Subcutaneous abdominal adipose tissue (tissue), 5 donors: ENCODE measurements around the gene HHIPL1.

Experiments used
- H3K27ac ChIP-seq: one replicate; pipeline ENCODE4 v1.7.0; 2013; ENCODE audit warnings: low read depth, mild to moderate bottlenecking, inconsistent platforms, low read length, moderate library complexity
- H3K27me3 ChIP-seq, 5 donors: one replicate each; pipeline ENCODE4 v1.7.0; 2013; ENCODE audit warnings: low read length in 5 of 5, inconsistent platforms in 1 of 5; ENCODE audit not compliant: control insufficient read depth in 5 of 5, insufficient read depth in 4 of 5
- H3K36me3 ChIP-seq, 5 donors: one replicate each; pipeline ENCODE4 v1.7.0; 2013; ENCODE audit warnings: low read length in 5 of 5; ENCODE audit not compliant: control insufficient read depth in 5 of 5, insufficient read depth in 5 of 5
- H3K4me1 ChIP-seq, 5 donors: one replicate each; pipeline ENCODE4 v1.7.0; 2013; ENCODE audit warnings: low read length in 5 of 5, mild to moderate bottlenecking in 3 of 5, moderate library complexity in 1 of 5; ENCODE audit not compliant: control insufficient read depth in 5 of 5, insufficient read depth in 5 of 5
- H3K4me3 ChIP-seq, 5 donors: one replicate each; pipeline ENCODE4 v1.7.0; 2013; ENCODE audit warnings: low read length in 5 of 5, low read depth in 1 of 5
- H3K9ac ChIP-seq, 5 donors: one replicate each; pipeline ENCODE4 v1.7.0; 2013; ENCODE audit warnings: low read length in 5 of 5, mild to moderate bottlenecking in 4 of 5, moderate library complexity in 3 of 5
- H3K9me3 ChIP-seq, 5 donors: one replicate each; pipeline ENCODE4 v1.7.0; 2013; ENCODE audit warnings: low read length in 5 of 5; ENCODE audit not compliant: control insufficient read depth in 5 of 5
- donor health status: healthy.
- donor health status: healthy.
- donor health status: healthy.
- donor health status: healthy.
- donor health status: healthy.

The HHIPL1 gene

GRCh38 chr14:99673305-99674063 is 28.6 kb downstream of the HHIPL1 start:
- Histone ChIP-seq H3K4me3 (no peak overlapping the region), H3K27ac (no peak overlapping the region), H3K9me3 (peaks cover 0 to 11% (median 9%) of the 10 kb centered on the region in 5 donors), H3K27me3 (peaks cover 0 to 16% (median 2%) of the 10 kb centered on the region in 5 donors), H3K9ac (no peak overlapping the region), H3K4me1 (peaks cover 6 to 22% (median 17%) of the 10 kb centered on the region in 5 donors), H3K36me3 (peaks cover 0 to 4% (median 0%) of the 10 kb centered on the region in 5 donors)

DNA sequence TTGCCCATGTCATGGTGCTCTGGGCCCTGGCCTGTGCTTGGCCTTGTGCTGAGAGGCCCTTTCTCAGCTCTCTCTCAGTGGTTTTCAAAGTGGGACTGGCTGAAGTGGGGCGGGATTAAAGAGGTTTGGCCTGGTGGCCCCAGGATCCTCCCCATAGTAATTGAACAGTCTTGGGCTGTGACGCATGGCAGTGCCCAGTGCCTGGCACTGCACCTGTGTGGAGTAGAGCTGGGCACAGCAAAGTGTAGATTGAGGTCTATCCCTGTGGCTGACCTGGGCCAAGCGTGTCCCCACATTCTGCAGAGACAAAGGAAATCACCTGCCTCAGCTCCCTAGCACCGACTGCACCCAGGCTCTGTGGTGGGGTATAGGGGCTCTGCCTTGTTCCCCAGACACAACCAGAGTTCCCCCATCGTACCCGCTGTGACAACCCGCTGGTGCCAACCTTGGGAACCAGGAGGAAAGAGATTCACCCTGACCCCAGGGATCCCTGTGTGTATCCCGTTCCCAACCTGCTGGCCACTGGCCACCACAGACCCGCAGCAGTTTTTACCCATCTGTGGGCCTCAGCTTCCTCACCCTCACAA is 29.2 kb downstream of the HHIPL1 start:
- H3K27ac ChIP-seq, result no peak overlapping the region

GRCh38 chr14:99674776-99675381 is 29.9 kb downstream of the HHIPL1 start:
- Histone ChIP-seq H3K36me3 (no peaks in the 10 kb centered on the region), H3K27me3 (peaks cover 0 to 16% (median 2%) of the 10 kb centered on the region in 5 donors), H3K4me3 (no peak overlapping the region), H3K9ac (no peak overlapping the region), H3K27ac (no peak overlapping the region), H3K4me1 (peaks cover 6 to 22% (median 17%) of the 10 kb centered on the region in 5 donors), H3K9me3 (peaks cover 0 to 15% (median 9%) of the 10 kb centered on the region in 5 donors)

More for the DNA sequence above, 29.2 kb downstream of the HHIPL1 start:
- Histone ChIP-seq H3K9me3 (peaks cover 0 to 15% (median 9%) of the 10 kb centered on the region in 5 donors), H3K27me3 (peaks cover 0 to 16% (median 2%) of the 10 kb centered on the region in 5 donors), H3K4me3 (no peak overlapping the region), H3K4me1 (peaks cover 6 to 22% (median 17%) of the 10 kb centered on the region in 5 donors), H3K36me3 (no peaks in the 10 kb centered on the region), H3K9ac (no peak overlapping the region)

- H3K9me3 ChIP-seq, result peaks cover 0 to 15% (median 9%) of the 10 kb centered on the region in 5 donors
- no peak overlapping the region for H3K4me3 ChIP-seq
- H3K27me3 ChIP-seq, result peaks cover 0 to 16% (median 2%) of the 10 kb centered on the region in 5 donors
- H3K27ac ChIP-seq, result no peak overlapping the region
- no peaks in the 10 kb centered on the region for H3K36me3 ChIP-seq
- peaks cover 6 to 22% (median 17%) of the 10 kb centered on the region in 5 donors for H3K4me1 ChIP-seq
- H3K9ac ChIP-seq, result no peak overlapping the region
These were observed 30.5 kb downstream of the HHIPL1 start for GRCh38 chr14:99675382-99675835.

DNA sequence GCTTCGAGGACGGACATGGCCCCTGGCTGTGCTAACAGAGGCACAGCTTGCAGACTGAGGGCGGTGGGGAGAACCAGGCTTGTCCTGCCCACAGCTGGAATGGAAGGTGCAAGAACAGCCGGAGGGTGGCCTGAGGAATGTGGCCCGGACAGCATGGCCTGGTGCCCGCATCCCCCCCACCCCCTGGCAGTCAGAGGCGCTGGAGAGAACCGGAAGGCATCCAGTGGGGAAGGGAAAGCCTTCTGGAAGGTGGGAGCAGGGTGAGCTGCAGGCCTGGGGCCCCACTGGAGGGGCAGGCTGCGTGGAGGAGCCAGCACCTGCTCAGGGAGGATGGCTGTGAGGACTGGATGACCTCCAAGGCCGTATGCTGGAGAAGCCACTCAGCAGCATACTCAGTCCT is 31.0 kb downstream of the HHIPL1 start:
- no peak overlapping the region for H3K27ac ChIP-seq
- H3K4me3 ChIP-seq, result no peak overlapping the region
- peaks cover 0 to 16% (median 2%) of the 10 kb centered on the region in 5 donors for H3K27me3 ChIP-seq
- no peak overlapping the region for H3K9ac ChIP-seq
- H3K36me3 ChIP-seq, result no peaks in the 10 kb centered on the region
- peaks cover 0 to 15% (median 9%) of the 10 kb centered on the region in 5 donors for H3K9me3 ChIP-seq
- H3K4me1 ChIP-seq, result peaks cover 6 to 21% (median 15%) of the 10 kb centered on the region in 5 donors

- Histone ChIP-seq H3K36me3 (no peaks in the 10 kb centered on the region), H3K27me3 (peaks cover 0 to 18% (median 5%) of the 10 kb centered on the region in 5 donors), H3K9me3 (peaks cover 0 to 15% (median 9%) of the 10 kb centered on the region in 5 donors), H3K27ac (no peak overlapping the region), H3K9ac (no peak overlapping the region), H3K4me3 (no peak overlapping the region), H3K4me1 (peaks cover under 1 to 14% (median 8%) of the 10 kb centered on the region in 5 donors)
These were observed 31.7 kb downstream of the HHIPL1 start for GRCh38 chr14:99676657-99677056.

- peaks cover 0 to 15% (median 9%) of the 10 kb centered on the region in 5 donors for H3K9me3 ChIP-seq
- H3K27ac ChIP-seq, result no peak overlapping the region
- H3K36me3 ChIP-seq, result no peaks in the 10 kb centered on the region
- H3K27me3 ChIP-seq, result peaks cover 0 to 19% (median 5%) of the 10 kb centered on the region in 5 donors
- H3K4me3 ChIP-seq, result no peak overlapping the region
- no peak overlapping the region for H3K9ac ChIP-seq
- H3K4me1 ChIP-seq, result peaks cover 0 to 6% (median 0%) of the 10 kb centered on the region in 5 donors
These were observed 32.6 kb downstream of the HHIPL1 start for GRCh38 chr14:99677231-99678140.

DNA sequence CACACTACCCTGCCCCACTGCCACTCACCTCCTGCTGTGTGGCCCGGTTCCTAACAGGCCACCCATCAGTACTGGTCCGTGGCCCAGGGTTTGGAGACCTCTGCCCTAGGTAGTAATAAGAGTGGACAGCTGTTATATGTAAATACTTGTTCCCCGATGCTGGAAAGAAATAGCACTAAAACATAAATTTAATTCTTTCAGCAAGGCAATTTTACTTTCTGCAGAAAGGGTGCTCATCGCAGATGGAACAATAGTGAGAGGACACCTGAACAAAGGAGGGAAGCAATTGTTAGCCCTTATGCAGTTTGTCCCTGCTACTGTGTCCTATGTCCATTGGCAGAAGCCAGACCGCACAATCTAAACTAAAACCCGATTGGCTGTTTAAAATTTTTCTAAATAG is 33.3 kb downstream of the HHIPL1 start:
- Histone ChIP-seq H3K9me3 (peaks cover 0 to 15% (median 9%) of the 10 kb centered on the region in 5 donors), H3K36me3 (no peaks in the 10 kb centered on the region), H3K9ac (no peak overlapping the region)

DNA sequence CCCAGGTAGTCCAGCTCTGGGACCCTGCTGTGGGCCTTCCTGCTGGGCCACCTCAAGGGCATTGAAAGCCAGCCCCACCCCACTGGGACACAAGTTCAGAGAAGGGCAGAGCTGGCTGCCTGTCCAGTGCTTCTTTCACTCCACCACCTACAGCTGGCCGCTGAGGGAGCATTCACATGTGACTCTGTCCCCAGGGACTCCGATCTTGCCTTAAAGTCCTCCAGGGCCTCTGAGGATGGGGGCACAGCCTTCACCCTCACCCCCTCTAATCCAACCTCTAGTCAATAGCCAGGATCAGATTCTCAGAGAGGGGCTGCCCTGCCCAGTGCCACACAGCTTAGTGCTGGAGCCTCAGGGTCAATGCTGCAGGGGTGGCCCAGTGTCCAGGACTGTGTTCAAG is 34.2 kb downstream of the HHIPL1 start:
- Histone ChIP-seq H3K36me3 (no peaks in the 10 kb centered on the region), H3K4me1 (peaks cover 3 to 12% (median 9%) of the 10 kb centered on the region in 5 donors), H3K9ac (no peak overlapping the region), H3K4me3 (no peak overlapping the region), H3K27ac (no peak overlapping the region), H3K9me3 (peaks cover 0 to 15% (median 9%) of the 10 kb centered on the region in 5 donors), H3K27me3 (peaks cover 0 to 19% (median 5%) of the 10 kb centered on the region in 5 donors)

More for the DNA sequence above, 33.3 kb downstream of the HHIPL1 start:
- H3K27me3 ChIP-seq, result peaks cover 0 to 19% (median 5%) of the 10 kb centered on the region in 5 donors
- H3K4me3 ChIP-seq, result no peak overlapping the region
- peaks cover 3 to 8% (median 5%) of the 10 kb centered on the region in 5 donors for H3K4me1 ChIP-seq
- H3K27ac ChIP-seq, result no peak overlapping the region
